ENCODE data around the gene ADPRS.
A peak's percentile ranks its signal among the peaks of the same experiment; 100 is the strongest.

The ADPRS gene

DNA sequence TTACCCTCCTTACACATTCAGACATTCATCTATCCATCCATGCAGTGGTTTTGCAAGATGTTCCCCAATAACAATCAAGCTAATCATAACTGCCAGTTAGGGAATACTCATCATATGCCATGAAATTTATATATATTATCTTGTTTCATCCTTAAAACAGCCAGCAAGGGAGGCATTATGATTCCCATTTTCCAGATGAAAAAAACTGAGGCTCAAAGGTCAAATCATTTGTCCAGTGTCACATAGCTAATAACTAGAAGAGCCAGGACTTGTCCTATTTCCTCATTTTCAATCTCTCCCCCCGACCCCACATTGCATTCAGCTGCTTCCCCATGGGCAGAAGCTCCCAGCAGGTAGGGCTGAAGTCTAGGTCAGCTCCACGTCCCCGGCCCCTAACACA lies 43.3 kb downstream of the ADPRS start:
- TF ChIP-seq, protein P1, sequence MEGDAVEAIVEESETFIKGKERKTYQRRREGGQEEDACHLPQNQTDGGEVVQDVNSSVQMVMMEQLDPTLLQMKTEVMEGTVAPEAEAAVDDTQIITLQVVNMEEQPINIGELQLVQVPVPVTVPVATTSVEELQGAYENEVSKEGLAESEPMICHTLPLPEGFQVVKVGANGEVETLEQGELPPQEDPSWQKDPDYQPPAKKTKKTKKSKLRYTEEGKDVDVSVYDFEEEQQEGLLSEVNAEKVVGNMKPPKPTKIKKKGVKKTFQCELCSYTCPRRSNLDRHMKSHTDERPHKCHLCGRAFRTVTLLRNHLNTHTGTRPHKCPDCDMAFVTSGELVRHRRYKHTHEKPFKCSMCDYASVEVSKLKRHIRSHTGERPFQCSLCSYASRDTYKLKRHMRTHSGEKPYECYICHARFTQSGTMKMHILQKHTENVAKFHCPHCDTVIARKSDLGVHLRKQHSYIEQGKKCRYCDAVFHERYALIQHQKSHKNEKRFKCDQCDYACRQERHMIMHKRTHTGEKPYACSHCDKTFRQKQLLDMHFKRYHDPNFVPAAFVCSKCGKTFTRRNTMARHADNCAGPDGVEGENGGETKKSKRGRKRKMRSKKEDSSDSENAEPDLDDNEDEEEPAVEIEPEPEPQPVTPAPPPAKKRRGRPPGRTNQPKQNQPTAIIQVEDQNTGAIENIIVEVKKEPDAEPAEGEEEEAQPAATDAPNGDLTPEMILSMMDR (IDR thresholded peaks at IDR 0.05; ENCODE audit: borderline replicate concordance, insufficient read depth, low read depth, low read length), result no peak
- no peak overlapping the region for H3K4me3 ChIP-seq (ENCODE audit: low read depth, low read length)

DNA sequence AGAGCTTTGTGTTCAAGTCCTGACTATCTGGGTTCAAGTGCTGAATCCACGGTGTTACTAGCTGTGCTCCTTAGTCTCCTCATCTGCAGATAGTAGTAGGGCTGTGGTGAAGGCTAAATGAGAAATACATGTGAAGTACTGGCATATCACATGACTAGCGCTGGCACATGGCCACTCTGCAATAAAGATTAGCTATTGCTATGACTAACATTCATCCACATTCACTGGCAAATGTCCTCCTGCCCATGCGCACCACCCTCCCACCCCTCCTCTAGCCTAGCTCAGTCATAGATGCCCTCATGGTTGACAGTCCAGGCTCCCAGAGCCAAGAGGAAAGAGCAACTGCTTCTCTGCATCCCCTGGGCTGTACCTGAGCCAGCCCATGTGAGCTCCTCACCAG lies 44.8 kb downstream of the ADPRS start:
- no peak overlapping the region for H3K4me3 ChIP-seq (ENCODE audit: low read depth, low read length)
- TF ChIP-seq, protein P1 (IDR thresholded peaks at IDR 0.05; ENCODE audit: borderline replicate concordance, insufficient read depth, low read depth, low read length), result no peak

DNA sequence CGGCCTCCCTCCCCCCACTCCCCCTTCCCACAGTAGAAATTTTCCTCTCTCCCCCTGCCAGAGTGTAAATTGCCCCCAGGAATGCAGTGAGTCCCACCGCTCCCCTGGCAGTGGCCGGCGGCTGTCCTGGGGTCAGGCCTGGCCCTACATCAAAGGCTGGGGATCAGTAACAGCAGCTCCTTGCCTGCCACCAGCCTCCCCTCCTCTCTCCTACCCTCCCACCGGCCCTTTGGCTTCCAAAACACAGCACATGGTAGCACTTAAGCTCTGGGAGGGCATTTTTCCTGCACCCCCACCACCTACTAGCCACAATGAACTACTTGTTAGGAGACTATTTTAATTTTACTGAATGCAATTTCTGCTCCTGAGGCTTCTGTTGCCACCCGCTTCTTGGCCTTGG lies 45.3 kb downstream of the ADPRS start:
- TF ChIP-seq, protein P1 (IDR thresholded peaks at IDR 0.05; ENCODE audit: borderline replicate concordance, insufficient read depth, low read depth, low read length), result no peak
- no peak overlapping the region for H3K4me3 ChIP-seq (ENCODE audit: low read depth, low read length)

DNA sequence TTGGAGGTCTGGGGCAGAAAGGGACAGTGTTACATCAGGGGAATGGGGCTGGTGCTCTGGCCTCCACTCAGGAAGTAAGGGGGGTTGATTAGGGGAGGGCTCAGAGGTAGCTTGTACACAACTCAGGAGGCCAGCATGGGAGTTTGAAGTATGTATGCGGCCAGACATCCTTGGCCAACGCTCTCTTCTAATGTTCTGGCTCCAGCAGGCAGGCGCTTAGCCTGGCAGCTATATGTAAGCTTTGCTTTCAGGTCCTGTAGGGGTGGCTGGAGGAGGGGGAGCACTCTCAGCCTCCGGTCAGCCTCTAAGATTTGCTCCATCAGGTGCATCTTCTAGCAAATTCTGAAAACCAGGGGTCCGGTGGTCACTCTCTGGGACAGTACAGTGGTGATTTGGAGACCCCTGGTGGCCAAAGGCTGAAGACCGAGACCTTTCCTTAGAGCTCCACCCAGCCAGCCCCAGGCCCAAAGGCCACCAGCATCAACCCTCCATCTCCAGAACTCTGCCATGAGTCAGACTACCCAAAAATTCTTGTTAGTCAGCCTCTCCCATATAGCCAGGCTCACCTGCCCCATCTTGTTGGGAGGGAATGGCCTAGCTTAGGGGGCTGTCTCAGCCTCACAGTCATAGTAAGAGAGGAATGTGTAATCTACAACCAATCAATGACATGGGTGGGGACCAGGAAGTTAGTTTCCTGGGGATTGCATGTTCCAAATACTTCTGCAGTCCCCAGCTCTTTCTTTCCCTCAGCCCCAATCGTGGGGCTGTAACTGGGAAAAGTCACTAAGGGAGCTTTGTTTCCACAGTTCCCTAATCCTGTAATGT lies 46.0 kb downstream of the ADPRS start:
- TF ChIP-seq, protein P1 (IDR thresholded peaks at IDR 0.05; ENCODE audit: borderline replicate concordance, insufficient read depth, low read depth, low read length), result peak; percentile 74

DNA sequence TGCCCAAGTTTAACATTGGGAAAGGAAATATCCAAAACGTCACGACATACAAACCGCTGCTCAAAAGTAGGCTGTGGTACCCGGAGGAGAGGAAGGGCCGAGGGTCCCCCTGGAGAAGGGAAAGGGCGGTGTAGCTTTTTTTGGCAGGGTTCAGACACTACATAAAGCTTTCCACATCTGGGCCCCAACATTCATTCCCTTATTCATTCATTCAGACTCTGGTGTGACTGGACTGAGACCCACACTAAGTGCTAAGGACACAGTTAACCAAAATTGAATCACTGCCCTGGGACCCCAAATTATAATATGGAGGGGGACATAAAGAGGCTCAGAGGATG lies 46.6 kb downstream of the ADPRS start:
- TF ChIP-seq, protein P1 (IDR thresholded peaks at IDR 0.05; ENCODE audit: borderline replicate concordance, insufficient read depth, low read depth, low read length), result no peak
- no peak overlapping the region for H3K4me3 ChIP-seq (ENCODE audit: low read depth, low read length)

More for the DNA sequence above, 46.0 kb downstream of the ADPRS start:
- H3K4me3 ChIP-seq (ENCODE audit: low read depth, low read length), result no peak overlapping the region

DNA sequence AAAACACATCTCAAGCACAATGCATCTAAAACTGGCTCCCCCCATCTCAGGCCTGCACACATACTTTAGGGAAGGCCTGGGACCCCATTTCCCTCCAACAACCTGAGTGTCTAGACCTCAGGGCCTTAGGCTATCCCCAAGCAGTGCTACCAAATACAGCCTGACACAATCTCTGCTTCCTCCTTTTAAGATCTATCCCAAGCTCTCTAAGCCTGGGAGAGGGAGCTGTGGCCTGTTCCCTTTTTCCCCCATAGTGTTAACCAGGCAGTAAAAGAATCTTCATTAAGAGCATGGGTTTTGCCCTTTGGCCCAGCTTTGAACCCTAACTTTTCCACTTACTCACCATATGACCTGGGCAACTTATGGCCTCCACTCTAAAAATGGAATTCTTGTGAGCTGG lies 47.1 kb downstream of the ADPRS start:
- TF ChIP-seq, protein P1 (IDR thresholded peaks at IDR 0.05; ENCODE audit: borderline replicate concordance, insufficient read depth, low read depth, low read length), result no peak

DNA sequence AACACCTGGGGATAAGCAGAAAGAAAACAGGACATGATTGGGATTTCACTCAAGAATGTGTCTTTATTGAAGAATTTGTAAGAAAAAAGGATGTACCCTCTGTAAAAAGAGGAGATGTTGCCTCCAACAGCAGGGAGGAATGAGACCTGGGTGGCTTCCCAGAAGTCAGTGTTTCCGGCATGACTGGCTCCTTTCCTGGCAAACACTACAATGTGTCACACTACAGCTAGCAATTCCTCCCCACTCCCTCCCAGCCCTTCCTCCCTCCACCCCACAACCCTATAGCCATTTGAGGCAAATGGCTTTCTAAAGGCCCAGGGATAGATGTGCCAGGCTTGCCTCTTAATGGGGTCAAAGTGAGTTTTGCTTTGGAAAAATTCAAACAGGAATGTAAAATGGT lies 47.8 kb downstream of the ADPRS start:
- TF ChIP-seq, protein P1 (IDR thresholded peaks at IDR 0.05; ENCODE audit: borderline replicate concordance, insufficient read depth, low read depth, low read length), result no peak
- H3K4me3 ChIP-seq (ENCODE audit: low read depth, low read length), result no peak overlapping the region

More for the DNA sequence above, 47.1 kb downstream of the ADPRS start:
- no peak overlapping the region for H3K4me3 ChIP-seq (ENCODE audit: low read depth, low read length)

Data from GM12875 (cell line).